Measurements from ENCODE around the gene EEF1AKMT4. TPM values are rescaled to one million over a fixed set of nuclear protein-coding genes. Genes with fewer than 3 reads are reported as not detected.

Gene EEF1AKMT4
- total RNA-seq, 2 donors from 2014 or later, result 3.0 to 3.4 TPM

DNA sequence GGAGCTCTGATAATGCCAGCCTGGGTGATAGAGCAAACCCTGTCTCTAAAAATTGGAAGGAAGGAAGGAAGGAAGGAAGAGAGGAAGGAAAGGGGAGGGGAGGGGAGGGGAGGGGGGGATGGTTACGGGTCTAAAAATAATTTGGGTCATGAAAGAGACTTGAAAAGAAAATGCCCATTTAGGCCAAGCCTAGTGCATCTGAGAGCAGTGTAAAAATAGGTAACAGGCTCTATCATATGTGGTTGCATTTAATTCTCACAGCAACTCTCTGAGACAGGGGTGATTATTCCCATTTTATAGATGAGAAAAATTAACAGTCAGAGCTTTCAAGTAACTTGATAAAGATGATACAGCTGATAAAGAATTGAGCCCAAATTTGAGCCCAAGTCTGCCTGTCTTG lies 22.8 kb downstream of the EEF1AKMT4 start:
- ATAC-seq (no peak), DNase-seq (no peak)
- Histone ChIP-seq H3K27ac (no peak overlapping the region), H3K4me3 (no peak overlapping the region), H3K36me3 (replicated peaks in 1 of 2; ENCODE audit: insufficient read depth in 1 of 2, low read depth in 2 of 2) (no peaks in the 10 kb centered on the region), H3K9me3 (no peaks in the 10 kb centered on the region), H3K27me3 (no peaks in the 10 kb centered on the region), H3K4me1 (peaks cover 19% of the 10 kb centered on the region)
- intact Hi-C loops (cut with DNase I), result no loop called here
- no peak for TF ChIP-seq POLR2A (IDR thresholded peaks at IDR 0.05)
- TF ChIP-seq, protein P1, sequence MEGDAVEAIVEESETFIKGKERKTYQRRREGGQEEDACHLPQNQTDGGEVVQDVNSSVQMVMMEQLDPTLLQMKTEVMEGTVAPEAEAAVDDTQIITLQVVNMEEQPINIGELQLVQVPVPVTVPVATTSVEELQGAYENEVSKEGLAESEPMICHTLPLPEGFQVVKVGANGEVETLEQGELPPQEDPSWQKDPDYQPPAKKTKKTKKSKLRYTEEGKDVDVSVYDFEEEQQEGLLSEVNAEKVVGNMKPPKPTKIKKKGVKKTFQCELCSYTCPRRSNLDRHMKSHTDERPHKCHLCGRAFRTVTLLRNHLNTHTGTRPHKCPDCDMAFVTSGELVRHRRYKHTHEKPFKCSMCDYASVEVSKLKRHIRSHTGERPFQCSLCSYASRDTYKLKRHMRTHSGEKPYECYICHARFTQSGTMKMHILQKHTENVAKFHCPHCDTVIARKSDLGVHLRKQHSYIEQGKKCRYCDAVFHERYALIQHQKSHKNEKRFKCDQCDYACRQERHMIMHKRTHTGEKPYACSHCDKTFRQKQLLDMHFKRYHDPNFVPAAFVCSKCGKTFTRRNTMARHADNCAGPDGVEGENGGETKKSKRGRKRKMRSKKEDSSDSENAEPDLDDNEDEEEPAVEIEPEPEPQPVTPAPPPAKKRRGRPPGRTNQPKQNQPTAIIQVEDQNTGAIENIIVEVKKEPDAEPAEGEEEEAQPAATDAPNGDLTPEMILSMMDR (IDR thresholded peaks at IDR 0.05), result no peak
- 65 to 67% methylated on average over 1 of the region's 1 CpG for WGBS, 2 donors

DNA sequence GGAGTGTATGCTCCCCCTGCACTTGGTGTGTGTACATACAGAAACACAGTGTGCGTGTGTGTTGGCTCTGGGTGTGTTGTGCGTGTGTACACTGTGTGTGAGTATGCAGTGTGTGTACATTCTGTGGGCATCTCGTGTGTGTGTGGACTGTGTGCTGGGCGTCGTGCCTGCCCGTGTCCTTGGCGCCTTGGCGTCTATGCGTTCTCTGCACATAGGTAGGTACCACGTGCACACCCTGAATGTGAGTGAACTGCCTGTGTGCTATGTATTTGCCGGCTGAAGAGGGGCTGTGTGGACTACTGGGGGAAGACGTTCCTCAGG lies 25.9 kb downstream of the EEF1AKMT4 start:
- Histone ChIP-seq H3K27me3 (no peaks in the 10 kb centered on the region), H3K36me3 (replicated peaks in 1 of 2; ENCODE audit: insufficient read depth in 1 of 2, low read depth in 2 of 2) (no peaks in the 10 kb centered on the region), H3K9me3 (no peaks in the 10 kb centered on the region), H3K4me3 (no peak overlapping the region), H3K4me1 (peaks cover 19% of the 10 kb centered on the region), H3K27ac (peak overlapping the region in 2 of 4 donors; percentile 80 to 83)
- peak; percentile 45 for ATAC-seq
- TF ChIP-seq, protein P1 (IDR thresholded peaks at IDR 0.05), result no peak
- no peak for TF ChIP-seq POLR2A (IDR thresholded peaks at IDR 0.05)
- WGBS, 2 donors, result 55 to 57% methylated on average over 8 to 12 of the region's 12 CpGs
- intact Hi-C loops (cut with DNase I), result no loop called here
- peak in 3 of 4 donors; percentile 27 to 44 (median 33) for DNase-seq

DNA sequence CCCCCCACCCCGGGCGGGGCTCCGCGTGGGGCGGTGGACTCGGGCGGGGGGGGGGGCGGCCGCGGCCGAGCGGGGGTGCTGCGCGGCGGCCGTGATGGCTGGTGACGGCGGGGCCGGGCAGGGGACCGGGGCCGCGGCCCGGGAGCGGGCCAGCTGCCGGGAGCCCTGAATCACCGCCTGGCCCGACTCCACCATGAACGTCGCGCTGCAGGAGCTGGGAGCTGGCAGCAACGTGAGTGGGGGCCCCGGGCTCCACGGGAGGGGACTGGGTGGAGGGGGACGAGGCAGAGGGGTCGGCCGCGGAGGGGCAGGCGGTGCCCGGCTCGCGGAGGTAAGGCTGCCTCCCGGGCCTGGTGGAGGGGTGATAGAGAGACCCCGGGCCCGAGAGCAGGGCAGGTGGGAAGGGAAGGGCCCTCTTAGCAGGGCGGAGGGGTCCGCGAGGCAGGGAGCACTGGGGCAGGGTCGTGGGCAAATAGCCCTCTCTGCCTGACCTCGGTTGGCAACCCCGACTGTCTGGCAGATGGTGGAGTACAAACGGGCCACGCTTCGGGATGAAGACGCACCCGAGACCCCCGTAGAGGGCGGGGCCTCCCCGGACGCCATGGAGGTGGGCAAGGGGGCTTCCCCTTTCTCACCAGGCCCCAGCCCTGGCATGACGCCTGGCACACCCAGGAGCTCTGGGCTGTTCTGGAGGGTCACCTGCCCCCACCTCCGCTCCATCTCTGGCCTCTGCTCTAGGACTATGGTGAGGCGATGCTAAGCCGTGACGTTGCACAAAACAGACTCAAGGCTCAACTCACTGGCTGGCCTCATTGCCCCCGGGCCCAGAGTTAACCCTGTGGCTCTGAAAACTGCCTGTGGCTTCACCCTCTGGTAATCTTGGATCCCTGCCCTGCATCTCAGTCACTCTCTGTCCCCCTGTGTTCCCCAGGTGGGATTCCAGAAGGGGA lies 26.8 kb downstream of the EEF1AKMT4 start, which contains the start of gene ECE2:
Gene ECE2 (plus strand): TSS at position 62 of the 950 bp plus-strand sequence. CDS start 132 bp downstream, at position 194.
- intact Hi-C loops (cut with DNase I), result no loop called here
- DNase-seq, result peak; percentile 44 to 65 (median 58)

DNA sequence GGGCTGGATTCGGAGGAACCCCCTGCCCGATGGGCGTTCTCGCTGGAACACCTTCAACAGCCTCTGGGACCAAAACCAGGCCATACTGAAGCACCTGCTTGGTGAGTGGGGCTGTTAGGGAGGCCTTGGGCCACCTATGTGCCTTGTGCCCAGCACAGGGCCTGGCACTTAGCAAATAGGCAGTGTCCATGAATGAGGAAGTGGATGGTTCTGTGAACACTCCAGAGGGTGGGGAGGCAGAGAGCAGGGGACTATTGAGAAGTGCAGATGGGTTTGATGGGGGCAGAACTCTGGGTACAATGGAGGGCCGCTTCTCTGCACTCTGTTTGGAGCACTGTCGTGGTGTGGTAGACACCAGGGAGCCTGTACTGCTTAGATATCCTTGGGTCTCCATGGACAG lies 27.9 kb downstream of the EEF1AKMT4 start:
- Histone ChIP-seq H3K9me3 (no peaks in the 10 kb centered on the region), H3K4me3 (no peak overlapping the region), H3K36me3 (replicated peaks in 1 of 2; ENCODE audit: insufficient read depth in 1 of 2, low read depth in 2 of 2) (no peaks in the 10 kb centered on the region), H3K27me3 (no peaks in the 10 kb centered on the region), H3K27ac (peak overlapping the region in 1 of 4 donors; percentile 66), H3K4me1 (peaks cover 19% of the 10 kb centered on the region)
- DNase-seq (no peak), ATAC-seq (no peak)
- 93 to 98% methylated on average over 2 to 6 of the region's 6 CpGs for WGBS, 2 donors
- intact Hi-C loops (cut with DNase I), result no loop called here
- TF ChIP-seq, protein P1 (IDR thresholded peaks at IDR 0.05), result no peak
- TF ChIP-seq POLR2A (IDR thresholded peaks at IDR 0.05), result no peak

More for the DNA sequence above, 26.8 kb downstream of the EEF1AKMT4 start, which contains the start of gene ECE2:
- Histone ChIP-seq H3K4me3 (no peak within 1 kb of the TSS), H3K27ac (peak within 1 kb of the TSS in 3 of 4 donors; percentile 66 to 83 (median 80)), H3K4me1 (peaks cover 19% of the 10 kb centered on the region), H3K36me3 (replicated peaks in 1 of 2; ENCODE audit: insufficient read depth in 1 of 2, low read depth in 2 of 2) (no peaks in the 10 kb centered on the region), H3K9me3 (no peaks in the 10 kb centered on the region), H3K27me3 (no peaks in the 10 kb centered on the region)
- peak; percentile 77 for ATAC-seq
- TF ChIP-seq POLR2A (IDR thresholded peaks at IDR 0.05), result peak in 1 of 3 donors; percentile 17
- TF ChIP-seq, protein P1 (IDR thresholded peaks at IDR 0.05), result no peak
- WGBS, 2 donors, result 21% methylated on average over 28 of the region's 65 CpGs; no CpG with 5 or more reads in 1 of the 2 donors

All from body of pancreas (tissue), 4 donors.